ENCODE results near the gene FCHSD2.

DNA sequence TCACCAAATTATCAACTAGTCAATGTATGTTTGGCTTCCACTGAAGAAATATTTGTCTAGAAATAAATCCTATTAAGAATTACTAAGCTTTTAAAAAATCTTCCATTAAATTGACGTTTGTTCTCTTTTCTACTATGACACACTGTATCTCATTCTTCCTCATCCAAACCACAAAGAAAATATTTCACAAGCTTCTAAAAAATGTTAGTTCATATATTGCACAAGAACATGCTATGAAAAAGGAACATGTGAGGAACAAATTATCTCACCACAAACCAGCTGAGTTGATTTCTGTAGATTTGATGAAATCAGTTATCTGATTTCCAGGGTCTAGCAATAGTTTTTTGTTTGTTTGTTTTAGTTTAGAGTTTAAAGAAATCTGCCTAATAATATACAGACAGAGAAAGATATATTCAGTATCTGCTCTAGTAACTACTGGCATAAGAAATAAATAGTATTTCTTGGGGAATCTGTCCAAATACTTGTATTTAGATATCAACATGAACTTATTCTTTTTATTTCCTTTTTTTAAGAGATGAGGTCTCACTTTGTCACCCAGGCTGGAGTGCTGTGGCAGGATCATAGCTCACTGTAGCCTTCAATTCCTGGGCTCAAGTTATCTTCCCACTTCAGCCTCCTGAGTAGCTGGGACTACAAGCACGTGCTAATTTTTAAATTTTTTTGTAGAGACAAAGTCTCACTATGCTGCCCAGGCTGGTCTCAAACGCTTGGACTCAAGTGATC lies 166.2 kb downstream of the FCHSD2 start:
- TF ChIP-seq, protein P1, sequence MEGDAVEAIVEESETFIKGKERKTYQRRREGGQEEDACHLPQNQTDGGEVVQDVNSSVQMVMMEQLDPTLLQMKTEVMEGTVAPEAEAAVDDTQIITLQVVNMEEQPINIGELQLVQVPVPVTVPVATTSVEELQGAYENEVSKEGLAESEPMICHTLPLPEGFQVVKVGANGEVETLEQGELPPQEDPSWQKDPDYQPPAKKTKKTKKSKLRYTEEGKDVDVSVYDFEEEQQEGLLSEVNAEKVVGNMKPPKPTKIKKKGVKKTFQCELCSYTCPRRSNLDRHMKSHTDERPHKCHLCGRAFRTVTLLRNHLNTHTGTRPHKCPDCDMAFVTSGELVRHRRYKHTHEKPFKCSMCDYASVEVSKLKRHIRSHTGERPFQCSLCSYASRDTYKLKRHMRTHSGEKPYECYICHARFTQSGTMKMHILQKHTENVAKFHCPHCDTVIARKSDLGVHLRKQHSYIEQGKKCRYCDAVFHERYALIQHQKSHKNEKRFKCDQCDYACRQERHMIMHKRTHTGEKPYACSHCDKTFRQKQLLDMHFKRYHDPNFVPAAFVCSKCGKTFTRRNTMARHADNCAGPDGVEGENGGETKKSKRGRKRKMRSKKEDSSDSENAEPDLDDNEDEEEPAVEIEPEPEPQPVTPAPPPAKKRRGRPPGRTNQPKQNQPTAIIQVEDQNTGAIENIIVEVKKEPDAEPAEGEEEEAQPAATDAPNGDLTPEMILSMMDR (IDR thresholded peaks at IDR 0.05; ENCODE audit: insufficient read depth, low read depth, low read length), result no peak
- no peak for TF ChIP-seq EZH2 (IDR thresholded peaks at IDR 0.05; ENCODE audit: insufficient read depth, low read length)

Data from astrocyte (in vitro differentiated cells and primary cell).